Neural cell (in vitro differentiated cells): ENCODE results near the gene PRKCE. TPM values are rescaled to one million over a fixed set of nuclear protein-coding genes. Genes with fewer than 3 reads are reported as not detected.

Source experiments
- H2AFZ ChIP-seq: fragments of 200-600, 300-800 bp; sonication (generic), shearing (Covaris generic); 2 replicates; pipeline ENCODE4 v1.6.0; 2014; ENCODE audit warnings: low read depth, mild to moderate bottlenecking, antibody characterized with exemption, low read length, moderate library complexity
- H3F3A ChIP-seq: fragments of 200-600 bp; shearing (Covaris generic); 2 replicates; pipeline ENCODE4 v1.6.1; 2016; ENCODE audit warnings: mild to moderate bottlenecking, moderate library complexity, mixed read lengths, antibody characterized with exemption, low read length; ENCODE audit not compliant: insufficient read depth, poor library complexity, severe bottlenecking
- H3K27ac ChIP-seq: fragments of 200-600, 300-800 bp; sonication (generic), shearing (Covaris generic); 2 replicates; pipeline ENCODE4 v1.5.1; 2014; ENCODE audit warnings: mild to moderate bottlenecking, low read length, moderate library complexity
- H3K27me3 ChIP-seq: fragments of 300-800, 200-600 bp; sonication (generic), shearing (Covaris generic); 2 replicates; pipeline ENCODE4 v1.6.0; 2014; ENCODE audit warnings: mild to moderate bottlenecking, low read depth, low read length, moderate library complexity; ENCODE audit not compliant: insufficient read depth
- H3K36me3 ChIP-seq: fragments of 300-800, 200-600 bp; sonication (generic), shearing (Covaris generic); 2 replicates; pipeline ENCODE4 v1.5.1; 2014; ENCODE audit warnings: mild to moderate bottlenecking, antibody characterized with exemption, low read length, moderate library complexity; ENCODE audit not compliant: insufficient read depth
- H3K4me2 ChIP-seq: fragments of 300-800, 200-600 bp; sonication (generic), shearing (Covaris generic); 2 replicates; pipeline ENCODE4 v1.6.0; 2014; ENCODE audit warnings: mild to moderate bottlenecking, low read length
- H3K4me3 ChIP-seq: fragments of 300-800, 200-600 bp; sonication (generic), shearing (Covaris generic); 2 replicates; pipeline ENCODE4 v1.5.1; 2014; ENCODE audit warnings: mild to moderate bottlenecking, low read length, moderate library complexity
- H3K79me2 ChIP-seq: fragments of 200-600 bp; shearing (Covaris generic); replicated peaks from 2 replicates; pipeline ENCODE4 v1.6.0; 2014; ENCODE audit warnings: mild to moderate bottlenecking, low read length, moderate library complexity; ENCODE audit not compliant: insufficient read depth
- H3K9ac ChIP-seq: fragments of 300-800, 200-600 bp; sonication (generic), shearing (Covaris generic); 2 replicates; pipeline ENCODE4 v1.6.1; 2016; ENCODE audit warnings: mild to moderate bottlenecking, low read length, mixed read lengths
- H3K9me2 ChIP-seq: fragments of 200-600 bp; shearing (Covaris generic); 2 replicates; pipeline ENCODE4 v1.6.1; 2016; ENCODE audit warnings: mild to moderate bottlenecking, low read length, mixed read lengths; ENCODE audit not compliant: insufficient read depth
- H3K9me3 ChIP-seq: fragments of 200-600, 300-800 bp; sonication (generic), shearing (Covaris generic); 2 replicates; pipeline ENCODE4 v1.6.1; 2016; ENCODE audit warnings: mild to moderate bottlenecking, mixed run types, low read length, moderate library complexity, mixed read lengths
- H4K20me1 ChIP-seq: fragments of 200-600 bp; shearing (Covaris generic); 2 replicates; pipeline ENCODE4 v1.6.1; 2016; ENCODE audit warnings: mild to moderate bottlenecking, mixed run types; ENCODE audit not compliant: insufficient read depth
- CTCF ChIP-seq: fragments of 450-650 bp; IDR thresholded peaks from 2 replicates; pipeline ENCODE4 v1.5.1; 2014; ENCODE audit warnings: antibody characterized with exemption, mild to moderate bottlenecking, moderate library complexity; ENCODE audit not compliant: poor library complexity, severe bottlenecking
- EP300 ChIP-seq: fragments of 450-650 bp; conservative IDR thresholded peaks from 2 replicates; pipeline ENCODE4 v1.6.1; 2014; ENCODE audit warnings: antibody characterized with exemption, mild to moderate bottlenecking, moderate library complexity; ENCODE audit not compliant: poor library complexity, severe bottlenecking
- EZH2 ChIP-seq: fragments of 200-600, 300-800 bp; shearing (Covaris generic), sonication (generic); IDR thresholded peaks from 2 replicates; pipeline ENCODE4 v1.6.1; 2014; ENCODE audit warnings: antibody characterized with exemption, low read length, borderline replicate concordance, mild to moderate bottlenecking; ENCODE audit not compliant: insufficient read depth, poor library complexity, severe bottlenecking
- MXI1 ChIP-seq: fragments of 450-650 bp; conservative IDR thresholded peaks from 2 replicates; pipeline ENCODE4 v1.6.1; 2014; ENCODE audit warnings: antibody characterized with exemption, mild to moderate bottlenecking; ENCODE audit not compliant: poor library complexity, severe bottlenecking
- POLR2AphosphoS5 ChIP-seq: IDR thresholded peaks from 2 replicates; pipeline ENCODE4 v1.6.1; 2012
- RAD21 ChIP-seq: fragments of 450-650 bp; conservative IDR thresholded peaks from 2 replicates; pipeline ENCODE4 v1.6.1; 2014; ENCODE audit warnings: antibody characterized with exemption, mild to moderate bottlenecking, moderate library complexity
- REST ChIP-seq: IDR thresholded peaks from 2 replicates; pipeline ENCODE4 v1.6.1; 2012; ENCODE audit warnings: borderline replicate concordance
- SMC3 ChIP-seq: fragments of 450-650 bp; conservative IDR thresholded peaks from 2 replicates; pipeline ENCODE4 v1.6.1; 2014; ENCODE audit warnings: antibody characterized with exemption, mild to moderate bottlenecking, moderate library complexity; ENCODE audit not compliant: poor library complexity
- TAF1 ChIP-seq: IDR thresholded peaks from 2 replicates; pipeline ENCODE4 v1.6.1; 2012; ENCODE audit warnings: low read depth
- polyA plus RNA-seq: library from polyadenylated mRNA; depleted of rRNA; stranded (reverse); fragments of >200 nt; gene quantifications from 2 replicates; pipeline ENCODE4 v1.2.3, GENCODE V29; 2014

The PRKCE gene
- polyA plus RNA-seq, 1 donor from 2014 or later: 5.4 TPM

GRCh38 chr2:46164529-46165301, 513.2 kb downstream of the PRKCE start:
- Histone ChIP-seq H3K9me2 (no peaks in the 10 kb centered on the region), H4K20me1 (no peaks in the 10 kb centered on the region), H3K9me3 (no peaks in the 10 kb centered on the region), H3K9ac (no peak overlapping the region), H3F3A (no peaks in the 10 kb centered on the region), H2AFZ (no peak overlapping the region), H3K36me3 (no peaks in the 10 kb centered on the region), H3K27ac (no peak overlapping the region), H3K27me3 (no peaks in the 10 kb centered on the region), H3K4me3 (no peak overlapping the region), H3K4me2 (no peak overlapping the region), H3K79me2 (no peaks in the 10 kb centered on the region)
- TF ChIP-seq EZH2 (no peak), MXI1 (no peak), SMC3 (no peak), TAF1 (no peak), RAD21 (no peak)

- H3K79me2 ChIP-seq: no peaks in the 10 kb centered on the region
- no peak overlapping the region for H3K9ac ChIP-seq
- H3K27me3 ChIP-seq: no peaks in the 10 kb centered on the region
- TF ChIP-seq SMC3 (no peak), CTCF (no peak), MXI1 (no peak), EP300 (no peak), POLR2AphosphoS5 (no peak), EZH2 (no peak)
- no peak overlapping the region for H3K4me3 ChIP-seq
- no peaks in the 10 kb centered on the region for H3K36me3 ChIP-seq
- H4K20me1 ChIP-seq: no peaks in the 10 kb centered on the region
- no peaks in the 10 kb centered on the region for H3K9me3 ChIP-seq
- H3K4me2 ChIP-seq: no peak overlapping the region
- H3F3A ChIP-seq: no peaks in the 10 kb centered on the region
- H3K9me2 ChIP-seq: no peaks in the 10 kb centered on the region
- H3K27ac ChIP-seq: no peak overlapping the region
- H2AFZ ChIP-seq: no peak overlapping the region
Observed at GRCh38 chr2:46165916-46166315, 514.4 kb downstream of the PRKCE start.

- no peak for TF ChIP-seq REST
- no peak for TF ChIP-seq POLR2AphosphoS5
- no peak for TF ChIP-seq SMC3
- no peak for TF ChIP-seq RAD21
- no peak for TF ChIP-seq MXI1
- no peak for TF ChIP-seq EP300
- no peak for TF ChIP-seq CTCF
- TF ChIP-seq EZH2: no peak
- Histone ChIP-seq H3K27me3 (no peaks in the 10 kb centered on the region), H3K9me3 (no peaks in the 10 kb centered on the region), H3K9me2 (no peaks in the 10 kb centered on the region), H3K27ac (no peak overlapping the region), H3F3A (no peaks in the 10 kb centered on the region), H3K36me3 (no peaks in the 10 kb centered on the region), H4K20me1 (no peaks in the 10 kb centered on the region), H3K4me2 (no peak overlapping the region), H3K4me3 (no peak overlapping the region), H3K79me2 (no peaks in the 10 kb centered on the region), H3K9ac (no peak overlapping the region), H2AFZ (no peak overlapping the region)
Observed at GRCh38 chr2:46167406-46167805, 515.9 kb downstream of the PRKCE start.
